LNCaP clone FGC (cell line): Measurements from ENCODE around the gene LRRC49.

ENCODE experiments used
- DNase-seq: peaks from one replicate; pipeline ENCODE4 v3.0.0-alpha.2; 2011; ENCODE audit warnings: low read depth
- H3K4me3 ChIP-seq: 2 replicates; pipeline ENCODE4 v1.5.1; 2011; ENCODE audit warnings: mild to moderate bottlenecking, low read depth, low read length, control low read depth
- TF ChIP-seq, protein P1 (sequence below): IDR thresholded peaks from 2 replicates; pipeline ENCODE4 v1.5.1; 2012; ENCODE audit warnings: mild to moderate bottlenecking; ENCODE audit not compliant: control insufficient read depth, insufficient read depth; ENCODE audit errors: extremely low read depth

LRRC49 gene

DNA sequence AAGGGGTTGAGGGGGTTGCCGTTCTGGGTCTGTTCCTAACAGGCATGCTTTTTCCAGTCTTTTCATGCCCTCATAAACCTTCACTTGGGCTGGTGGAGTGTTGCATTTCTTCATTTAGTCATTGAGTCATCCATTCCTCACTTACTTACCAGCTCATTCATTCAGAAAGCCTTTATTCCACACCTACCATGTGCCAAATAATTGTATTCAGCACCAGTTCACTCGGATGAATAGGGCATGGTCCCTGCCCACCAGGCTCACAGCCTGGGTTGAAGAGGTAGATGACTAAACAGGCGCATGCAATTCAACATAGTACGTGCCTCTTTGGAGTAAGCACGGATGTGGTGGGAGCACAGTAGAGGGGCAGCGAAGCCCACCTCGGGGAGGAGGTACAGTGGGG lies 187.5 kb downstream of the LRRC49 start:
- TF ChIP-seq, protein P1, sequence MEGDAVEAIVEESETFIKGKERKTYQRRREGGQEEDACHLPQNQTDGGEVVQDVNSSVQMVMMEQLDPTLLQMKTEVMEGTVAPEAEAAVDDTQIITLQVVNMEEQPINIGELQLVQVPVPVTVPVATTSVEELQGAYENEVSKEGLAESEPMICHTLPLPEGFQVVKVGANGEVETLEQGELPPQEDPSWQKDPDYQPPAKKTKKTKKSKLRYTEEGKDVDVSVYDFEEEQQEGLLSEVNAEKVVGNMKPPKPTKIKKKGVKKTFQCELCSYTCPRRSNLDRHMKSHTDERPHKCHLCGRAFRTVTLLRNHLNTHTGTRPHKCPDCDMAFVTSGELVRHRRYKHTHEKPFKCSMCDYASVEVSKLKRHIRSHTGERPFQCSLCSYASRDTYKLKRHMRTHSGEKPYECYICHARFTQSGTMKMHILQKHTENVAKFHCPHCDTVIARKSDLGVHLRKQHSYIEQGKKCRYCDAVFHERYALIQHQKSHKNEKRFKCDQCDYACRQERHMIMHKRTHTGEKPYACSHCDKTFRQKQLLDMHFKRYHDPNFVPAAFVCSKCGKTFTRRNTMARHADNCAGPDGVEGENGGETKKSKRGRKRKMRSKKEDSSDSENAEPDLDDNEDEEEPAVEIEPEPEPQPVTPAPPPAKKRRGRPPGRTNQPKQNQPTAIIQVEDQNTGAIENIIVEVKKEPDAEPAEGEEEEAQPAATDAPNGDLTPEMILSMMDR, result no peak
- peak overlapping the region; percentile 20 for H3K4me3 ChIP-seq
- no peak for DNase-seq

DNA sequence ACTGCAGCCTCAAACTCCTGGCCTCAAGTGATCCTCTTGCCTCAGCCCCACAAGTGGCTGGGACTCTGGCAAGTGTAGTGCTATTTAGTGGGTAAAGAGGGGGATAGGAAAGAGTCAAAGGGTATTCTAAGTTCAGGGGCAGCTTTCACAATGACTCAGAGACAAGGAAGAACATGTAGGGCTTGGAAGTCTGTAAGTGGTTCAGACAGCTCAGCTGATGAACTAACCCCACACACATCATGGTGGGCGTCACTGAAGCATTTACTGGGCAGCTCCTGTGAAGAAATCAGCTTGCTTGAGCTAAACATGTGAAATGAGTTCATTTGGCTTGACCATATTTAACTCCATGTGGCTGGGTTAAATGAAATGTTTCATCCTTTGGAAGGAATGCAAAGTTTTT lies 188.1 kb downstream of the LRRC49 start:
- TF ChIP-seq, protein P1, result no peak
- no peak overlapping the region for H3K4me3 ChIP-seq
- DNase-seq, result no peak

DNA sequence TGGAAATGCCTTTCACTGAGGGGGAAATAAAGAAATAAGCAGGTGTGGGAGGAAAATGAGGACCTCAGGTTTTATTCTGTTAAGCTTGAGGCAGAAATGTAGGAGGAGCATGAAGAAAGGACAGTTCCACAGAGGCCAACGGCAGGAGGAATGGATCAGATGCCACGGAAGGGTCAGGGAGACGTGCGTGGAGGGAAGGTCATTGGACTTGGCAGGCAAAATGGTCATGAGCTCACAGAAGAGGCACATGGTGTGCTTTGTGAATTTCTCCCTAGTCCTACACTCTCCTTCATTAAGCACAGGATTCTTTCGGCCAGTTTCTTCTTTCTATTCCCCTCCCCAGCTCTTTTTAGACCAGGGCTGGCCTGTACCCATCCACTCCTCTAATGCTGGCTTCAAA lies 190.2 kb downstream of the LRRC49 start:
- H3K4me3 ChIP-seq, result no peak overlapping the region
- TF ChIP-seq, protein P1, result no peak
- no peak for DNase-seq

- H3K4me3 ChIP-seq, result no peak overlapping the region
- TF ChIP-seq, protein P1, result no peak
- no peak for DNase-seq
These were observed 190.7 kb downstream of the LRRC49 start for GRCh38 chr15:71083349-71083748.

DNA sequence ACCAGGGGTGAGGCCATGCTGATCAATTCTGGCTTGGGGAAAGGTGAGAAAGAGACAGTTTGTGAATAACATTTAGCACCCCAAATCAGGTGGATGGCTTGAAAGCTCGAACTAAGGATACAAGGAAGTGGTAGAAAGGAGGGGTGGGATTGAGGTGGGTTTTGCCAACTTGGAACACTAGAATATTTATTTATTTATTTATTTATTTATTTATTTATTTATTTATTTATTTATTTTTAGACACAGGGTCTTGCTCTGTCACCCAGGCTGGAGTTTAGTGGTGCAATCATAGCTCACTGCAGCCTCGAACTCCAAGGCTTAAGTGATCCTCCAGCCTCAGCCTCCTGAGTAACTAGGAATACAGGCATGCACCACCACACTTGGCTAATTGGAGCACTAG lies 191.6 kb downstream of the LRRC49 start:
- no peak overlapping the region for H3K4me3 ChIP-seq
- no peak for DNase-seq
- TF ChIP-seq, protein P1, result no peak

DNA sequence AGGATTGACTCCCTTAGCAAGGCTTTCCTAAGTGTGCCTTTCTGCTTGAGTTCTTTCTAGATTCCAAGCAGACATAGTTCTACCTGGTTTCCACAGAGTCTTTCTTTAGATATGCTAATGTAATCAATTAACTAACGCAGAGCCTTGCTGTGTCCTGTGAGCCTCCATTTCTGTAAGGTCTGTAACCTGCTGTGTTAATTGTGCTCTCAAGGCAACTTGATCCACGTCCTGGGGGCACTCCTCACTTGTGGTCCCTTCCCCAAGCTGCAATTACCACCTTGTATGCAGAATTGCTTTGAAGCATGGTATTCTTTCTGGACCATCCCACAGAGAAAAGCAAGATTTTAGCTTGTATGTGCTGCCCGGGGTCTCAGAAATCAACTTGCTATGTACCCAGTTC lies 193.2 kb downstream of the LRRC49 start:
- no peak overlapping the region for H3K4me3 ChIP-seq
- no peak for DNase-seq
- TF ChIP-seq, protein P1, result no peak

DNA sequence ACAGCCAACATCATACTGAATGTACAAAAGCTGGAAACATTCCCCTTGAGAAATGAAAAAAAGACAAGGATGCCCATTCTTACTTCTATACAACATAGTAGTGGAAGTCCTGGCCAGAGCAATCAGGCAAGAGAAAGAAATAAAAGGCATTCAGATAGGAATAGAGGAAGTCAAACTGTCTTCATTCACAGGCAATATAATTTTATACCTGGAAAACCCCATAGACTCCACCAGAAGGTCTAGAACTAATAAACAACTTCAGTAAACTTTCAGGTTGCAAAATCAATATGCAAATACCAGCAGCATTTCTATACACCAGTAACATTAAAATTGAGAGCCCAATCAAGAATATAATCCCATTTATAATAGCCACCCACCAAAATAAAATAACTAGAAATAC lies 195.5 kb downstream of the LRRC49 start:
- TF ChIP-seq, protein P1, result no peak
- H3K4me3 ChIP-seq, result no peak overlapping the region

More for the DNA sequence above, 195.5 kb downstream of the LRRC49 start:
- DNase-seq, result no peak
